ENCODE results near the gene ENHO. TPM values are rescaled to one million over a fixed set of nuclear protein-coding genes. Genes with fewer than 3 reads are reported as not detected.
A peak's percentile ranks its signal among the peaks of the same experiment; 100 is the strongest.

ENHO gene
- total RNA-seq, 4 donors from 2014 or later: 0.50 to 2.0 (median 1.1) TPM; not detected in 1

DNA sequence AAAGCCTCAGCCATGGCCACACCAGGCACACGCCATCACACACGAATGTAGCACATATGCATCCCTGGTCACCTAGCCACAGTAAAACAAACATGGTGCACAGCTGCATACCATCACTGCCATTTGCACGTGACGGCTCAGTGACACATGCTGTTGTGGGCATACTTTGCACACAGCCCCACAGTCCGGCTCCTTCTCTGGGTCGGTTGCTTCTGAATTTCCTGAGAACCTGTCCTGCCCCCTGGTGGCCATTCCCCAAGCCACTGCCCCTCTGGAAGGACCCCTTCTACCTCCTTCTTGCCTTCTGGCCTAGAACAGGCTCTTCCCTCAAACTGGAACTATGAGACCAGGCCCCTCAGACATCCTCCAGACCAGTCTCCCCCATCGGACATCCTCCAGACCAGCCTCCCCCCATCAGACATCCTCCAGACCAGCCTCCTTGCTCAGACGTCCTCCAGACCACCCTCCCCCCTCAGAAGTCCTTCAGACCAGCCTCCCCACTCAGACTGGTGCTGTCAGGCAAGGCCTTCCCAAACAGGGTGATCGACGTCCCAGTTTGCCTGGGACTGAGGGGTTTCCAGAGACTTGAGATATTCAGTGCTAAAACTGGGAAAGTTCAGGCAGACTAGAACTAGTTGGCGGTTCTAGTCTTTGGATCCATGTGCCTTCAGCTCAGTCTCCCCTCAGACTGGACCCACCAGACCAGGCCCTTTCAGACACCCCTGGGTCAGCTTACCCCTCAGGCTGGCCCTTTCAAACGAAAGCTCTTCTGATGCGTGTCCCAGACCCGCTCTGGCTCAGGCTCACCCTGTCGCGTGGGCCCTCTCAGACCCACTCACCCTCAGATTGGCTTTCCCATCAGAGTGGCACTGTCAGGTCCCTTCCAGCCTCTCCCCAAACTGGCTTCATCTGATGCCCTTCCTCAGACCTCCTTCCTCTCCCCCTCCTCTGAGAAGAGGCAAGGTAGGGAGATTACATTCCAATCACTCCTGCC is 24.3 kb upstream of the ENHO start:
- Histone ChIP-seq H3K27me3 (peaks cover 0 to 30% (median 0%) of the 10 kb centered on the region in 4 donors), H3K27ac (replicated peaks in 1 of 4) (no peak overlapping the region), H3K4me1 (peaks cover 0 to 17% (median 4%) of the 10 kb centered on the region in 4 donors), H3K9me3 (no peaks in the 10 kb centered on the region), H3K4me3 (no peak overlapping the region), H3K36me3 (no peaks in the 10 kb centered on the region)
- no peak for DNase-seq (ENCODE audit: extremely low spot score)
- TF ChIP-seq CTCF (IDR thresholded peaks at IDR 0.05) (peak; percentile 53 to 70 (median 65)), EP300 (IDR thresholded peaks at IDR 0.05) (no peak)
- intact Hi-C loops (cut with DNase I): loop anchor here (5.0 kb wide), 1 partner anchor 145 kb away; no protein-coding TSS in a partner anchor
- 60% methylated on average over 16 of the region's 16 CpGs for WGBS

DNA sequence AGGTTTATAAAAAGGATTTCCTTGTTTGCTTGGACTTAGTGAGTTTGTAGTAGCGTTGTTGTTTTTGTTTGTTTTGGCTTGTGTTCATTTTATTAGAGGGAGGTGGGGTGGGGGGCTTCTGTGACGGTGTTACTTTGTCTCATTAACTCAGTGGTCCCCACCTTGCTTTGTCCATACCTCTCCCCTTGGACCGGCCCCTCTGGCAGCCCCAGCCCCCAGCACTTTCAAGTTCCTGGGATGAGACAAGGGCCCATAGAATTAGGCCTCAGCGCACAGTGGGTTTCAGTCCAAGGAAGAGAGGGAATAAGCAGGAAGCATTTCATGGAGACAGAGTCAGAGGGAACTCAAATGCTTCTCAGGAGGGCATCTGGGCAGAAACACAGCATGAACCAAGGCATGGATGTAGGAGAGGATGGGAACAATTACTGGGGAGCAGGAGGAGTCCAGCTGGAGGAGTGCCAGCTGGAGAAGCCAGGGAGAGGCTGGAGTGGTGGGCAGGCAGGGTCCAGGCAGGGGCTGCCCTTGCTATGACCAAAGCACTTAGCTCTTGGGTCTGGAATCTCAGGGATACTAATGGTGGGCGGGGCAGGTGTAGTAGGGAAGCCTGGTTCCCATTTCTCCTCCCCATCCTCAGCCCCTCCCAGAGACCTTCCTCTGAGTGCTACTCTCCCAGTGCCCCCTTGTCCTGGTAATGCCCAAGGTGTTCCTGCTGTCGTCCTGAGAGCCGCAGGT is 23.5 kb upstream of the ENHO start:
- Histone ChIP-seq H3K27me3 (peaks cover 0 to 25% (median 0%) of the 10 kb centered on the region in 4 donors), H3K27ac (replicated peaks in 1 of 4) (no peak overlapping the region), H3K36me3 (no peaks in the 10 kb centered on the region), H3K9me3 (no peaks in the 10 kb centered on the region), H3K4me3 (no peak overlapping the region), H3K4me1 (peaks cover 0 to 17% (median 4%) of the 10 kb centered on the region in 4 donors)
- TF ChIP-seq CTCF (IDR thresholded peaks at IDR 0.05) (no peak), POLR2AphosphoS5 (IDR thresholded peaks at IDR 0.05) (no peak), POLR2A (IDR thresholded peaks at IDR 0.05; ENCODE audit: low read depth) (no peak), EP300 (IDR thresholded peaks at IDR 0.05) (no peak)
- intact Hi-C loops (cut with DNase I): loop anchor here (5.0 kb wide), 1 partner anchor 144 kb away; no protein-coding TSS in a partner anchor
- WGBS: 85% methylated on average over 7 of the region's 7 CpGs
- no peak for DNase-seq (ENCODE audit: extremely low spot score)

DNA sequence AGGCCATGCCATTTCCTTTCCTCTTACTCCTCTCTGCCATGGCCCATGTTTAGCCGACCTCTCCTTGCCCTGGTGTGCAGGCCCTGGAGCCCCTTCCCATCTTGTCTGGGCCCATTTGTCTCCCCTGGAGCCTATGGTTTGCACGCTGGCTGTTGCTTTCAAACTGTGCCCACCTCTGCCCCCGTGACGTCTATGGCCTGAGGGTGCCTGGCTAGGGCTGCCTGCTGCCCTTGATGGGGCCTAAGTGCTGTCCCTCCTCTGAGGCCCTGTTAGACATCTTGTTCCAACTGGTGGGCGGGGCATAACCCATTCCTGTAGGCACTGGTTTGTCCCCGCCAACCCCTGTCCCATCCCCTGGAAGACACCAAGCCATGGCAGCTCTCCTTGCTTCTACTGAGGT is 22.7 kb upstream of the ENHO start:
- WGBS: 94% methylated on average over 5 of the region's 6 CpGs
- DNase-seq (ENCODE audit: extremely low spot score): no peak
- no peaks in the 10 kb centered on the region for H3K9me3 ChIP-seq
- no peak overlapping the region for H3K27ac ChIP-seq (replicated peaks in 1 of 4)
- no peak for TF ChIP-seq CTCF (IDR thresholded peaks at IDR 0.05)
- no peak for TF ChIP-seq POLR2AphosphoS5 (IDR thresholded peaks at IDR 0.05)
- TF ChIP-seq POLR2A (IDR thresholded peaks at IDR 0.05; ENCODE audit: low read depth): no peak
- no peak for TF ChIP-seq EP300 (IDR thresholded peaks at IDR 0.05)
- no peaks in the 10 kb centered on the region for H3K36me3 ChIP-seq
- no peak overlapping the region for H3K4me3 ChIP-seq
- peaks cover 0 to 17% (median 4%) of the 10 kb centered on the region in 4 donors for H3K4me1 ChIP-seq
- H3K27me3 ChIP-seq: peaks cover 0 to 25% (median 0%) of the 10 kb centered on the region in 4 donors
- intact Hi-C loops (cut with DNase I): loop anchor here (5.0 kb wide), 1 partner anchor 143 kb away; no protein-coding TSS in a partner anchor

DNA sequence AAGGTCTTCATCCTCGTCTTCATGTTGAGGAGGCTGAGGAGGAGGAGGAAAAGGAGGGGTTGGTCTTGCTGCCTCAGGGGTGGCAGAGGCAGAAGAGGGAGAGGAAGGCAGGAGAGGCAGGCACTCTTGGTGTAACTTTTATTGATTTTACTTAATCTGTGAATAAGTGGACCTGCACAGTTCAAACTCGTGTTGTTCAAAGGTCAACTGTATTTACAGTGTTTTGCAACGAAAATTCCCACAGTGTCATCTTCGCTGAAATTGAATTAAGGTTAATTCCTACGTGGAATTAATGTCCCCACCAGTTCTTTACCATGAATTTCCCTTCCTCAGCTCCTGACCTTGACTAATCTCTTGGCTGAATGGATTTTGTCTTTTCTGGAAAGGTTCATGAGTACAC is 21.2 kb upstream of the ENHO start:
- no peaks in the 10 kb centered on the region for H3K36me3 ChIP-seq
- TF ChIP-seq POLR2A (IDR thresholded peaks at IDR 0.05; ENCODE audit: low read depth): no peak
- peaks cover 0 to 17% (median 4%) of the 10 kb centered on the region in 4 donors for H3K4me1 ChIP-seq
- no peak overlapping the region for H3K4me3 ChIP-seq
- H3K27me3 ChIP-seq: peaks cover 0 to 25% (median 0%) of the 10 kb centered on the region in 4 donors
- no peaks in the 10 kb centered on the region for H3K9me3 ChIP-seq
- 71% methylated on average over 5 of the region's 5 CpGs for WGBS
- no peak overlapping the region for H3K27ac ChIP-seq (replicated peaks in 1 of 4)
- intact Hi-C loops (cut with DNase I): no loop called here
- DNase-seq (ENCODE audit: extremely low spot score): no peak

DNA sequence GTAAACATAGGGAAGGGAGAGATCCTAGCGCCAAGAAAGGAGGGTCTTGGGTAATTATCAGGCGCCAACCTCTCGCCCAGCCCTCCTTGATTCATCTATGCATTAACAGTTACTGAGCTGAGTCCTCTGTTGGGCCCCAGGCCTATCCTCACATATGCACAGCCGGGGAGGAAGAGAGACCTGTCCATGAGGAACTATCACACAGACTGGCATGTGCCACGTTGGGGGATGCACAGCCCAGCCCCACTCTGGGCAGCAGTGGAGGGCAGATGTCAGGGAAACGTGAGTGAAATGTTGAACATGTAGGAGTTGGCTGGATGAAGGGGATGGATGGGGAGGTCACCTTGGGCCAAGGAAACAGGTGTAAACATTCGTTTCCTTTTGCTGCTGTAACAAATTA is 18.8 kb upstream of the ENHO start:
- H3K27ac ChIP-seq (replicated peaks in 1 of 4): no peak overlapping the region
- no peak overlapping the region for H3K4me3 ChIP-seq
- WGBS: 77% methylated on average over 6 of the region's 7 CpGs
- no peak for DNase-seq (ENCODE audit: extremely low spot score)
- intact Hi-C loops (cut with DNase I): no loop called here
- TF ChIP-seq POLR2AphosphoS5 (IDR thresholded peaks at IDR 0.05): no peak
- no peak for TF ChIP-seq POLR2A (IDR thresholded peaks at IDR 0.05; ENCODE audit: low read depth)
- no peak for TF ChIP-seq CTCF (IDR thresholded peaks at IDR 0.05)
- TF ChIP-seq EP300 (IDR thresholded peaks at IDR 0.05): no peak
- H3K27me3 ChIP-seq: peaks cover 0 to 22% (median 0%) of the 10 kb centered on the region in 4 donors
- no peaks in the 10 kb centered on the region for H3K9me3 ChIP-seq
- H3K4me1 ChIP-seq: peaks cover 0 to 2% (median 0%) of the 10 kb centered on the region in 4 donors
- H3K36me3 ChIP-seq: no peaks in the 10 kb centered on the region

Measured in esophagus muscularis mucosa (tissue), 4 donors.